Peyer's patch (tissue), 4 donors: ENCODE data around the gene LGI2.
"Not testable (repeated sequence)": the region's sequence is repeated elsewhere in the genome, so short reads cannot be mapped to it uniquely, and the experiment has no call there.

Experiments used
- POLR2A ChIP-seq, 2 donors: fragments of 450-650 bp; IDR thresholded peaks; one replicate each; pipeline ENCODE4 v1.5.1; 2017; ENCODE audit warnings: antibody characterized with exemption in 2 of 2, mild to moderate bottlenecking in 2 of 2, moderate library complexity in 2 of 2
- TF ChIP-seq, protein P1 (sequence below), 6 experiments: fragments of 450-650 bp in 4 of 6; fragments of 200-600 bp in 2 of 6; sonication (generic) in 1 of 6; IDR thresholded peaks; one replicate each; pipeline ENCODE4 v1.5.1; 2017 to 2019; ENCODE audit warnings: antibody characterized with exemption in 6 of 6, mild to moderate bottlenecking in 3 of 6, moderate library complexity in 1 of 6

DNA sequence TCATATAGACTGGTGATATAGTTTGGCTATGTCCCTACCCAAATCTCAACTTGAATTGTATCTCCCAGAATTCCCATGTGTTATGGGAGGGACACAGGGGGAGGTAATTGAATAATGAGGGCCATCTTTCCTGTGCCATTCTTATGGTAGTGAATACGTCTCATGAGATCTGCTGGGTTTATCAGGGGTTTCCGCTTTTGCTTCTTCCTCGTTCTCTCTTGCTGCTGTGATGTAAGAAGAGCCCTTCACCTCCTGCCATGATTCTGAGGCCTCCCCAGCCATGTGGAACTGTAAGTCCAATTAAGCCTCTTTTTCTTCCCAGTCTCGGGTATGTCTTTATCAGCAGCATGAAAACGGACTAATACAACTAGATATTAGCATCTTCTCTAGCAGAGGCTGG, 21.3 kb upstream of the LGI2 start:
- TF ChIP-seq, protein P1, sequence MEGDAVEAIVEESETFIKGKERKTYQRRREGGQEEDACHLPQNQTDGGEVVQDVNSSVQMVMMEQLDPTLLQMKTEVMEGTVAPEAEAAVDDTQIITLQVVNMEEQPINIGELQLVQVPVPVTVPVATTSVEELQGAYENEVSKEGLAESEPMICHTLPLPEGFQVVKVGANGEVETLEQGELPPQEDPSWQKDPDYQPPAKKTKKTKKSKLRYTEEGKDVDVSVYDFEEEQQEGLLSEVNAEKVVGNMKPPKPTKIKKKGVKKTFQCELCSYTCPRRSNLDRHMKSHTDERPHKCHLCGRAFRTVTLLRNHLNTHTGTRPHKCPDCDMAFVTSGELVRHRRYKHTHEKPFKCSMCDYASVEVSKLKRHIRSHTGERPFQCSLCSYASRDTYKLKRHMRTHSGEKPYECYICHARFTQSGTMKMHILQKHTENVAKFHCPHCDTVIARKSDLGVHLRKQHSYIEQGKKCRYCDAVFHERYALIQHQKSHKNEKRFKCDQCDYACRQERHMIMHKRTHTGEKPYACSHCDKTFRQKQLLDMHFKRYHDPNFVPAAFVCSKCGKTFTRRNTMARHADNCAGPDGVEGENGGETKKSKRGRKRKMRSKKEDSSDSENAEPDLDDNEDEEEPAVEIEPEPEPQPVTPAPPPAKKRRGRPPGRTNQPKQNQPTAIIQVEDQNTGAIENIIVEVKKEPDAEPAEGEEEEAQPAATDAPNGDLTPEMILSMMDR (IDR thresholded peaks at IDR 0.05) = not testable (repeated sequence)
- TF ChIP-seq POLR2A (IDR thresholded peaks at IDR 0.05) = not testable (repeated sequence)
